Measurements from ENCODE around the gene QPCT.

The QPCT gene

GRCh38 chr2:37356299-37356698 is 11.9 kb downstream of the QPCT start:
- no peak for TF ChIP-seq CTCF (conservative IDR thresholded peaks at IDR 0.05; ENCODE audit: low read depth, low read length)
- no peak for DNase-seq (ENCODE audit: low read depth)
- H3K4me3 ChIP-seq (ENCODE audit: low read length), result no peak overlapping the region

DNA sequence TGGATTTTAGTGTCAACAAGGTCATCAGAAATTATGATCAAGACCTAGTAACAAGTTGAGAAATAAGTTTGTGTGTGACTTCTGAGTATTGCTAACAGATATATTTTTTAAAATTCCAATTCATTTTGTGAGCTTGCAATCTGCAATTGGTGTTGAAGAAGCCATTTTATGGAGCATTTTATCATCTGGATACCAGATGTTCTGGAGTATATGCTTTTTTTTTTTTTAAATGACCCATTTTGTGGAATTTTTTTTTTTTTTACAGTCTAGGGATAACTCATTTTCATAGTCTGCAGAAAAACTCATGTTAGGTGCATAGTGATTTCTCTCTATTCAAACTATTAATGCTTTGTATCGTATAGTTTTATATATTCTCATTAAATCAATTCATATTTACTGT is 12.6 kb downstream of the QPCT start:
- no peak overlapping the region for H3K4me3 ChIP-seq (ENCODE audit: low read length)
- no peak for TF ChIP-seq CTCF (conservative IDR thresholded peaks at IDR 0.05; ENCODE audit: low read depth, low read length)
- no peak for DNase-seq (ENCODE audit: low read depth)

DNA sequence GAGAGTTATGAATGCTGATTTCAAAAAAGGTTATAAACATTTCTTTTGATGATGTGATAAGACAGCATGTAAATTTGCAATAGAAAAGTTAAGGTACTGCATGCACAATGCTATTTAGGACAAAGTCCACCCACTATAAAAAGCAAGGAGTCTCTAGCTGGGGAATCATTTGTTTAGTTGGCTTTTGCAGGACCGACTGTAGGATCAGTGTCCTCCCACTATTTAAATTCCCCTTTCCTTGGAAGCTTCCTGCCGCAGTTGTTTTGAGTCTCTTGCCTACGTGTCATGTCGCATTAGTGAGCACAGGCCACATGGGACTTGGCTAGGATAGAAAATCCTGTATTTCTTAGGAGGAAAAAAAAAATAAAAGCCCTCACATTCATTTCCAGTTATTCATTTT is 13.1 kb downstream of the QPCT start:
- DNase-seq (ENCODE audit: low read depth), result no peak
- TF ChIP-seq CTCF (conservative IDR thresholded peaks at IDR 0.05; ENCODE audit: low read depth, low read length), result no peak
- no peak overlapping the region for H3K4me3 ChIP-seq (ENCODE audit: low read length)

- H3K4me3 ChIP-seq (ENCODE audit: low read length), result no peak overlapping the region
- no peak for TF ChIP-seq CTCF (conservative IDR thresholded peaks at IDR 0.05; ENCODE audit: low read depth, low read length)
- DNase-seq (ENCODE audit: low read depth), result no peak
These were observed 14.0 kb downstream of the QPCT start for GRCh38 chr2:37358466-37358865.

- H3K4me3 ChIP-seq (ENCODE audit: low read length), result no peak overlapping the region
- no peak for TF ChIP-seq CTCF (conservative IDR thresholded peaks at IDR 0.05; ENCODE audit: low read depth, low read length)
- no peak for DNase-seq (ENCODE audit: low read depth)
These were observed 16.9 kb downstream of the QPCT start for GRCh38 chr2:37361216-37361815.

DNA sequence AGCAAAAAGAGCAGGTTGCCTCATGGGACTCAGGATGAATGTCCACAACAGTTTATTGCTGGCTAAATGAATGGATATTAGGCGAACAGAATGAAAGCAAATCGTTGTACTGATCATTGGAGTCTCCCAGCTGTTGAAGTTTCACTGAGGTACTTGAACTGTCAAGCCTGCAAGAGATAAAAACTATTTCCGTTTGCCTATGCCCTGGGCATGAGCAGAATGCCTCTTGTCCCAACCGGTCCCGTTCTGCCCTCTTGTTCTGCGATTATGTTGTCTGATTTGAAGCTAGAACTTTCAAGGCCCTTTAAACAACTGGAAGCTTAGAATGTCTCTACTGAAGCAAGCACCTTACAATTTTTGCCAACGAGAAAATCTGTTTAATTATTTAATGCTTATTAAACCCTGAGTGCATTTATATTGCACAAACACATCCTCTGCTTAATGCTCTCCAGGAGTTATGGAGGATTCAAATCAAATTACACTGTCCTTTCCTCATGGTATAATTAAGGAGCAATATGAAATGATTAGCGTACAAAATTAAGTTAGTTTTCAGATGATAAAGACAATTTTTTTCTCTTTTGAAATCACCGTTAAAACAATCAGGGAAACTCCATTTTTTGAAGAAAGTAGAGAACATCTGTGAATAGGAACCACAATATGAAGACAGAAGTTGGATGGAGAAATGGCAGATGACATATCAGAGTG is 17.7 kb downstream of the QPCT start:
- H3K4me3 ChIP-seq (ENCODE audit: low read length), result no peak overlapping the region
- no peak for TF ChIP-seq CTCF (conservative IDR thresholded peaks at IDR 0.05; ENCODE audit: low read depth, low read length)
- DNase-seq (ENCODE audit: low read depth), result no peak

DNA sequence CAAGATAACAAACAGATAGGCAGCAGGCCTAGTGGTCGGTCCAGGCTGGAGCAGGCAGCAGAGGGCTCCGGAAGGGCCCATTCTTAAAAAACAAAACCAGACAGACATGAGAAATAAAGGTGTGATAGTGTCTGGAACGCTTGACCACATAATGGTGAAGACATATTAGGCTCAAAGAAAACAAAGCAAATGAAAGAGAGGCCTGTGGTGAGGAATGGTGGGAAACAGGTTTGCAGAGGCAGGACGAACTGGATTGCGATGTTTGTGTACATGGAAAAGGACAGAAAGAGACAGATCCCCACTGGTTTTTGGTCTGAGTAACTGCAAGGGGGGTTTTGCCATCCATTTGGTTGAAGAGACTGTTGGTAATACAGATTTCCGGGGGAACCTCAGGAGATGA is 19.9 kb downstream of the QPCT start:
- no peak for DNase-seq (ENCODE audit: low read depth)
- no peak overlapping the region for H3K4me3 ChIP-seq (ENCODE audit: low read length)
- TF ChIP-seq CTCF (conservative IDR thresholded peaks at IDR 0.05; ENCODE audit: low read depth, low read length), result no peak

Measured in retinal pigment epithelial cell (primary cell).